HG03565 (cell line): ENCODE data around the gene DLGAP5.
A peak's percentile ranks its signal among the peaks of the same experiment; 100 is the strongest.

Source experiments
- ATAC-seq: cut with Tn5 transposase; IDR thresholded peaks from one replicate; pipeline ENCODE4 v1.9.1; 2021; ENCODE audit warnings: mild to moderate bottlenecking, moderate library complexity; ENCODE audit not compliant: unreplicated experiment

The DLGAP5 gene, protein sequence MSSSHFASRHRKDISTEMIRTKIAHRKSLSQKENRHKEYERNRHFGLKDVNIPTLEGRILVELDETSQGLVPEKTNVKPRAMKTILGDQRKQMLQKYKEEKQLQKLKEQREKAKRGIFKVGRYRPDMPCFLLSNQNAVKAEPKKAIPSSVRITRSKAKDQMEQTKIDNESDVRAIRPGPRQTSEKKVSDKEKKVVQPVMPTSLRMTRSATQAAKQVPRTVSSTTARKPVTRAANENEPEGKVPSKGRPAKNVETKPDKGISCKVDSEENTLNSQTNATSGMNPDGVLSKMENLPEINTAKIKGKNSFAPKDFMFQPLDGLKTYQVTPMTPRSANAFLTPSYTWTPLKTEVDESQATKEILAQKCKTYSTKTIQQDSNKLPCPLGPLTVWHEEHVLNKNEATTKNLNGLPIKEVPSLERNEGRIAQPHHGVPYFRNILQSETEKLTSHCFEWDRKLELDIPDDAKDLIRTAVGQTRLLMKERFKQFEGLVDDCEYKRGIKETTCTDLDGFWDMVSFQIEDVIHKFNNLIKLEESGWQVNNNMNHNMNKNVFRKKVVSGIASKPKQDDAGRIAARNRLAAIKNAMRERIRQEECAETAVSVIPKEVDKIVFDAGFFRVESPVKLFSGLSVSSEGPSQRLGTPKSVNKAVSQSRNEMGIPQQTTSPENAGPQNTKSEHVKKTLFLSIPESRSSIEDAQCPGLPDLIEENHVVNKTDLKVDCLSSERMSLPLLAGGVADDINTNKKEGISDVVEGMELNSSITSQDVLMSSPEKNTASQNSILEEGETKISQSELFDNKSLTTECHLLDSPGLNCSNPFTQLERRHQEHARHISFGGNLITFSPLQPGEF

DNA sequence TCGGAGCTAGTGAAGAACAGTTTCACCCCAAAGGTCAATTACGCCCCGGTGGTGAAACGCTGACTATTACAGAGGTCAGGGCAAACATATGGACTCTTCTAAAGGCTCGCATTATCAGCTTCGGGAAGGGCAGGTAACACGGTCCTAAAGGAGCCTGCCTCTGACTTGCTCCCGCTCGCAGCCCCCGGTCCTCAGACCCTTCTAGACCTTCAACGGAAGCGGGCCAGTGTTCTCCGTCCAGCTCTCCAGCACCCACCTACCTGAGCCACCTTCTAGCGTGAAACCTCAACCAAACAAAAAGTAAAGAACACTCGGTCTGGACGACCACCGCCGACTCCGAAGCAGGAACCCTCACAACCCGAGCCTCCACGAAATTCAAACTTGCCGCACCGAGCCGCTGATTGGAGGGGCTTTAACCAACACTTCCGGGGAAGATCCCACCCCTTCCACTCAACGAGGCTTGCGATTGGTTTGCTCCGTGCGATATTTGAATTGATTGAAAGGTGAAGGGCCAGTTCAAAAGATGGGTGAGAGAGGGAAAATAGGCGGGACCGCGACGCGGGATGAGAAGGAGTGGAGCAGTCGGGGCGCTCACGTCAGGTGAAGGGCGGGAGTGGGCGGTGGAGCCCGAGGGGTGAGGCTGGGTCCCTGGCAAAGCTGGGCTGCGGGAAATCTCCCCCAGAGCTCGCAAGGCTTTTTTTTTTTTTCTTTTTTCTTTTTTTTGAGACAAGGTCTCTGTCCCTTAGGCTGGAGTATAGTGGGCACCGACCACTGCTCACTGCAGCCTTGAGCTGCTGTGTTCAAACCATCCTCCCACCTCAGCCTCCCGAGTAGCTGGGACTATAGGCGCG is at the start of gene DLGAP5:
Gene DLGAP5, minus strand, starts transcription at position 383 of the 851 bp plus-strand sequence. CDS start 2,406 bp downstream, outside the sequence.
- peak; percentile 96 for ATAC-seq

DNA sequence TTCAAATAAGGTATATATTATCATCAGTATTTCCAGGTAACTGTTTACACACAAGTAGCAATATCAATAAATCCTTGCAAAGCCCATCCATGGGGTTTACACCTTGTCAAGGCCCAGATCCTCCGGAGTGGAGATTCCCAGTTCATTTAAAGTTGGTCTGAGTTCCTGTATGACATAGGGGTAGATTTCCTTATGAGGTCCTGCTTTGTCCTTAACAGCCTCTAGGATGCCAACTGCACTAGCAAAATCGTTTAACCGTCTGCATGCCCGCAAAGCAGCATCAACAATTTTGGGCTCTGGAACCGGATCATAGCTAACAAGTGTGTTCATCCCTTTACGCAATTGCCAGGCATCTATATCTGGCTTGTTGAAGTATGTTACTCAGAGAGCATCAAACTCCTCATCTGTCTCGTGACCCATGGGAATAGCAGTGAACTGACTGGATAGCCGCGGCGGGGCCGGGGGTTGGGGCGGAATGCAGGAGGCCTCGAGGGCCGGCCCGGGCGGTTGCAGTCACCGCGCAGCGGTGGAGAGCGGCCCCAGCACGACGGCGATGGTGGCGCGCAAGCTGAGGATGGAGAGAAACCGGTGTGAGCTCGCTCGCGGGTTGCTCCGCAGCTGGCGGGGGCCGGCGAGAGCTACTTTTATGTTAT is 49.3 kb upstream of the DLGAP5 start:
- ATAC-seq: no peak

DNA sequence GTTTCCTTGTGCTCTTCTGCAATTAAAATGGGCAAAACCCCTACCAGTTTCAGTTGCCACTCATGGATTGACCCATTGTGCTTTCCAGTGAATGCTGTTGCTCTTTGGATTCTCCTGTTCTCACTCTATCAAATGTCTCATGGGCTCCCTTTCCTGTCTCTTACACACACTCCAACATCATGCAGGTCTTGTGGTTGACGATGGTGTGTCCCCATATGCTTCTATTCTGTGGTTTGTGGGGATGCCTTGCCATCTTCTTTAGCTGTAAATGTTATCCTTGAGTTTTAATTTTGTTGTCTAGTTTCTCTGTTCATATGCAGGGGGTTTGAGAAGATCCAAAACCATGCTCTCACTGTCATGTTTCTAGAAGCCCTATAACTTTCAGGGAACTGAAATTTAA is 47.9 kb upstream of the DLGAP5 start:
- ATAC-seq: no peak

DNA sequence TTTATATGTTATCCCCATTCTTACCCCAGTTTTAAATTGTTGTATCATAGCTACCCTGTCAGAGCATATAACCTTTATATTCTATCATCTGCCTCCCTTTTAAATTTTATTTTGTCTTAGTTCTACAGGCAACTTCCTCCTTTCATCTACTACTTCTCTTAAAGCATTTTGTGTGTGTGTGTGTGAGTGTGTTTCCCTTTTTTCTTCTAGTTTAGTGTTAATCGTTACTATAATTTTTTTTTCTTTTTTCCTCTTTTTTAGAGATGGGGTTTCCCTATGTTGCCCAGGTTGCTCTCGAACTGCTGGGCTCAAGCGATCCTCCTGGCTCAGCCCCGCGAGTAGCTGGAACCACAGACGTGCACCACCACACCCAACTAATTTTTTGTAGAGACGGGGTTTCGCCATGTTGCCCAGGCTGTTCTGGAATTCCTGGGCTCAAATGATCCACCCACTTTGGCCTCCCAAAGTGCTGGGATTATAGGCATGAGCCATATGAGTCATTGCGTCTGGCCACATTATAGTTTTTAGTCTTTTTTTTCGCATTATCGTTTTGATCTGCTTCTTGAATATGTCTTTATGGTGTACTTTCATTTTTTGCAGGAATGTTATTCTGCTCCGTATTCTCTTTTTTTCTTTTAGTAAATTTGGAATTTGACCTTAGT is 46.8 kb upstream of the DLGAP5 start:
- ATAC-seq: no peak

DNA sequence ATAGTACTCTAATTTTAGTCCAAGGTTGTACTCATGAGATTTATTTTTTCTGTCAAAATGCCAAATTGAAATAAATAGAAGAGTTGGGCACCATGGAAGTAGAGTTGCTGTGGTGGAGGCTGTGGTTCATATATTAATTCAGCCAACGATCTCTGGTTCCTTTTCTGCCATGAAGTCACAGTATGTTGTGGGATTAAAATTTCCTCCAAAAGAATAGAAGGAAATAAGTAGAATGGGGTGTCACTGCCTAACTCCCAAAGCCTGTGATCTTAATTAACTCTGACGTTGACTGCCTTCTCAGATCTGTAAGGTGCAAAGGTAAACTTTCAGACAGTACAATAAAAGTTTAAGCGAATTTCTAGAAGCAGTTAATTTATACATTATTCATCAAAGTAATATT is 42.2 kb upstream of the DLGAP5 start:
- ATAC-seq: no peak

DNA sequence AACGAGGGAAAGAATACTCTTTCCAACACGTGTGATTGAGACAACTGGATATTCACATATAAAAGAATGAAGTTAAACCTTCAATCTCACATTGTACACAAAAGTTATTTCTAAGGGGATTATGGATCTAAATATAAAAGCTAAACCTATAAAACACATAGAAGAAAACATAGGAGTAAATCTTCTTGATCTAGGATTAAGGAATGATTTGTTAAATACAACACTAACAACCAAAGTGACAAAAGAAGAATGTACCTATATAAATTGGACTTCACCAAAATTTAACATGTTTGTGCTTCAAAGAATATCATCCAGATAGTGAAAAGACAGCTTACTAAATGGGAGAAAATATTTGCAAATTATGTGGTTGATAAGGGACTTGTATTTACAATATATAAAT is 36.9 kb upstream of the DLGAP5 start:
- ATAC-seq: no peak

DNA sequence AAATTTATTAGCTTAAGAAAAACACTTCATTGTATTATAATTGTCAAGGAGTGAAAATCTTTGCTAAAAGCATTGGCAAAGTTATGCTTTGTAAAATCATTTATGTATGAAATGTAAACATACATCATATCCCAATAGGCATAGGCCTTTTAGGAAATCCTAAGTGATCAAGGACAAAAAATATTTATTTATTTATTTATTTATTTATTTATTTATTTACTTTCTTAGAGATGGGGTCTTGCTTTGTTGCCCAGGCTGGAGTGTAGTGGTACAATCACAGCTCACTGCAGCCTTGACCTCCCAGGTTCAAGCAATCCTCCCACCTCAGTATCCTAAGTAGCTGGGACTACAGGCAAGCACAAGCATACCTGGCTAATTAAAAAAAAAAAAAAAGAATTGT is 32.0 kb upstream of the DLGAP5 start:
- ATAC-seq: no peak

DNA sequence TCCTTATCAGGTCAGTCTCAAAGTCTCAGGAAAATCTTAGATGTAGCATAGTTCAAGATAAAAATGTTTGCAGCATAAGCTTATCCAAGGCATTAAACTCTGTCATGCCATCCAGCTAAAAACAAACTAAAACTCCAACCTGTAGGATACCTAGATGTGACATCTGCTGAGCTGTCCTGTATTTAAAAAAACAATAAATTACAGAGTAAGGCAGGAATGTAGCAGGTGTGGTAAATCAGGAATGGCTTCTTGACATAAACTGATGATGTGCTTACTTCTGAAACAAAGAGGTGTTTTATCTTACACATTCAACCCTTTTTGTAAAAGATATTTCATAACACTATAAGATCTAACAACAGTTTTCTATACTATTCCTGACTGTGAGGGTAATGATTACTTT is 30.6 kb upstream of the DLGAP5 start:
- no peak for ATAC-seq

DNA sequence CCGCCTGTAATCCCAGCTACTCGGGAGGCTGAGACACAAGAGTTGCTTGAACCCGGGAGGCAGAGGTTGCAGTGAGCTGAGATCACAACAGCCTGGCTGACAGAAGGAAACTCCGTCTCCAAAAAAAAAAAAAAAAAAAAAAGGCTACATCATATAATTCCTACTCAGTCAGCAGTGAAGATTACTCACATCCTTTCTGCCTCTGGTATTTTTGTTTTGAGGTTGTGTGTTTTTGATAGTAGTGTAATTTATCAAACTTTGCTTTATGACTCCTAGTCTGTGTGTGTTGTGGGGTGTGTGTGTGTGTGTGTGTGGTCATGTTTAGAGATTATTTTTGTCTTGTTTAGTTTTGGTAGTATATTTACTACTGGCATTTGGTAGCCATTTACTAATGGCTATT is 29.8 kb upstream of the DLGAP5 start:
- ATAC-seq: no peak

DNA sequence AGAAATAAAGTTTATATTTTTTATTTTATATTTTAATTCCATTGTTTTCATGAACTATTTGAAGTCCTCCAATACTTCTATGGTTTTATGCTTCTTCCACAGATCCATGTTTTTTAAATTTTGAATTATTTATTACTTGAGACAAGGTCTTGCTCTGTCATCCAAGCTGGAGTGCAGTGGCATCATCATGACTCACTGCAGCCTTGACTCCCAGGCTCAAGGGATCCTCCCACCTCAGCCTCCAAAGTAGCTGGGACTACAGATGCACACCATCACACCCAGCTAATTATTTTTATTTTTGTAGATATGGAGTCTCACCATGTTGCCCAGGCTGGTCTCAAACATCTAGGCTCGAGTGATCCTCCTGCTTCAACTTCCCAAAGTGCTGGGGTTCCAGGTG is 28.8 kb upstream of the DLGAP5 start:
- no peak for ATAC-seq

DNA sequence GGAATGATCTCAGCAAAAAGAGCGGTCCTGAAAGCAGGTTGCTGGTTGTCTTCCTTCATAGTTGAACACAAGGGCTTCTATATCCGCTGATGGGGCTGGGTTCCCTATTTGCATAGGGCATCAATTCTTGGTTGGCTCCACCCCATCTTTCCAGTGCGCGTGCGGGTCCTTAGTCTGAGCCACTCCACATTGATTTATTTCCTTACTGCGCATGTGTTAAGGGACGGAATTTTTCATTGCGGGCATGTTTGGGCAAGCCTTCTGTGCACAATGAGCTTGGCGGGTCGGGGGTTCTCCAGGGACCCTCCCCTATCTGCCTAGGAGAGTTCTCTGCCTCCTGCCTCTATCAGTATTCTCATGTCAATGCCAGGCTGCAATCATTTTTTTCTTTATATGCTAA is 21.2 kb upstream of the DLGAP5 start:
- ATAC-seq: no peak

DNA sequence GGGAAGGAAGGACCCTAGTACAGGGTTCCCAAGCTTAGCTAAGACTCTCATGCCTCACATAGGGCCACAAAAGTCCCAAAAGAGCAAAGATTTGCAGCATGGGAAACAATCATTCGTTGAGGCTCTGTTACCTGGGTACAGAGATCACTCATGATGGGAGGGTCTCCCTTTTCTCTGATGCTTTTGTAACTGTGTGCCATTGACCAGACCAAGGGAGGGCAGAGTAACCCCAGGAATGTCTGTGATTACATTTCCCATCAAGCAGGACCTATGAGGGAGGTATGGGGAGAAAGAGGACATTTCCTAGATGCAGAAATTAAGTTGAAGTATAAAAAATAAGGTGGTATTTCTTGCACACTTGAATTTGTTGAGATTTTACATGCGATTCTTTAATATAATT is 16.4 kb upstream of the DLGAP5 start:
- no peak for ATAC-seq

DNA sequence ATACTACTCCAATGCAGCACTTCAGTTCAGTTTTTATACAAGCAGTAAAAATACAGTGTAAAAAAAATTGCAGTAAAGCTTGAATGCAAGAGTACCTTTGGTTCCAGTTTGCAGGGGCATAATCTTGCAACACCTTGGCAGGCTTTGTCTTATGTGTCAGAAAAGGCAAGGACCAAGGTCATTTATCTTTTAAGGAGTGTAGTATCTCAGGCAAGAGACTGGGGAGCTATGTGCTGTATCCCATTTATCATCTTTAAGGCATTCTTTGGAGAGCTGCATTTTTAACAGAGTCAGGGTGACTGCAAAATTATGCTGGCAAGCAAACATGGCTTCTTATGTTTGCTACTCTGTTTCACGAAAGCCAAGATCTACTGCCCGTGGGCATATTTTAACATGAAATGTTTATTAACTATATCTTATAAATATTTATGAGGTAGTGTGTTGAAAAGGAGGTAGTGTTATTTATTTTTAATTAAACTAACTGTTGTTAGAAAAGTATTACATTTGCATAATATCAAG is 14.8 kb upstream of the DLGAP5 start:
- no peak for ATAC-seq

DNA sequence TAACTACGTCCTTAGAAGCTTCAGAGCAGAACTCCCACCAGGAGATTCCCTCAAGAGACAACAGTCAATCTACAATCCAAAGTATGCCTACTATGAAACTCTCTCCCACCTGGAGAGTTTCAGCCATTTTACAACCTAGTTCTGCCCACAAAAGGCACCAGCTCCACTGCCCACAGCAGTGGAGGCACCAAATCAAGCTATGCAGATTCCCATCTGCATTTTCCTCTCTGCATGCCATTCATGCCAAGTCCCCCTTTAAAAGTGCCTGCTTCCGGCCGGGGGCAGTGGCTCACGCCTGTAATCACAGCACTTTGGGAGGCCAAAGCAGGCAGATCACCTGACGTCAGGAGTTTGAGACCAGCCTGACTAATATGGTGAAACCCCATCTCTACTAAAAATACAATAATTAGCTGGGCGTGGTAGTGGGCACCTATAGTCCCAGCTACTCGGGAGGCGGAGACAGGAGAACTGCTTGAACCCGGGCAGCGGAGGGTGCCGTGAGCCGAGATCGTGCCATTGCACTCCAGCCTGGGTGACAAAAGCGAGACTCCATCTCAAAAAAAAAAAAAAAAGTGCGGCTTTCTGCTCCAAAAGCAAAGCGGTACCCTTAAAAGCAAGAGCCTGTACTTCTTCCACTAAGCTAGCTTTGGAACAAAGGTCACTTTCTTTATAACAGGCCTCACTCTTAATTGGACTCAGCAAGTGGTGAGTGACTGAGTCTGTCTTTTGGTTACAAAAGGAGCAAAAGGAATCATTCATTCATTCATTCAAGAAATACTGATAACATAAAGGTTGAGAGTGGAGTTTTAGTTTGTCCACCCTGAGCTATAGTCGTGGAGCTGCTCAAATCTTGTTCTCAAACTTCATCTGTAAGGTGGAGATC is 10.1 kb upstream of the DLGAP5 start:
- no peak for ATAC-seq

DNA sequence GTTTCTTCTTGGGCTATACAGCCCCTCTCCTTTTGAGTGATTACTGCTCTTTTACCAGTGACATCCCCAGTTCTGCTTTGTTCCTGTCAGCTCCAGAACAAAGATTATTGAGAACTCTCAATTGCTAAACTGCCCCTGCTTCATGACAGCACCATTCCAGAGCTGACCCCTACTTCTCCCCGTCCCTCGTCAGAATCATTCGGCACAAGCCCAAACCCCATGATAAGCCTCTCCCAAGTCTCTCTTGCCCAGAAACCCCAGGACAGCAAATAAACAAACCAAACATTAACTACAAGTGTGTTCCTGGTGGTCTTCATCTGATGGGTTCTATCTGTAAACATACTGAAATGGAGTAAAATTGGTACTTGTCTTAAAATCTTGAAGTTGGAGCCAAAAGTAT is 9.3 kb upstream of the DLGAP5 start:
- ATAC-seq: no peak

DNA sequence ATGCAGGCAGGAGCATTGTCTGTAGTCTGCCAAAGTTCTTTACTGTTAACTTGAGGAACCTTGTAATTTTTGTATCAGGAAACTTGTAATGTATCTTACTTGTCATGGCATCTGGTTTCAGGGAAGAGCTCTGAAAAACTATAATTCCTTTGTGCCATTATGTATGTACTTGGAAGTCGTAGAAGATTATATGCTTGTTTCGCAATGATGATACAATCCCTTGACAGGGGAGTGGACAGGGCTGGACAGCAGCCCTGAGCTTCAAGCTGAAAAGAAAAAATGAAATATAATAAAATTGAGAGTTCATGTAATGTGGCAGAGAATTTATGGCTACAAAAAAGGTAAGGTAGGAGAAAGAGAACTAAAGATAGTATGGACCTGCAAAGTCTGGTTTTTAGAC is 7.4 kb upstream of the DLGAP5 start:
- ATAC-seq: no peak

DNA sequence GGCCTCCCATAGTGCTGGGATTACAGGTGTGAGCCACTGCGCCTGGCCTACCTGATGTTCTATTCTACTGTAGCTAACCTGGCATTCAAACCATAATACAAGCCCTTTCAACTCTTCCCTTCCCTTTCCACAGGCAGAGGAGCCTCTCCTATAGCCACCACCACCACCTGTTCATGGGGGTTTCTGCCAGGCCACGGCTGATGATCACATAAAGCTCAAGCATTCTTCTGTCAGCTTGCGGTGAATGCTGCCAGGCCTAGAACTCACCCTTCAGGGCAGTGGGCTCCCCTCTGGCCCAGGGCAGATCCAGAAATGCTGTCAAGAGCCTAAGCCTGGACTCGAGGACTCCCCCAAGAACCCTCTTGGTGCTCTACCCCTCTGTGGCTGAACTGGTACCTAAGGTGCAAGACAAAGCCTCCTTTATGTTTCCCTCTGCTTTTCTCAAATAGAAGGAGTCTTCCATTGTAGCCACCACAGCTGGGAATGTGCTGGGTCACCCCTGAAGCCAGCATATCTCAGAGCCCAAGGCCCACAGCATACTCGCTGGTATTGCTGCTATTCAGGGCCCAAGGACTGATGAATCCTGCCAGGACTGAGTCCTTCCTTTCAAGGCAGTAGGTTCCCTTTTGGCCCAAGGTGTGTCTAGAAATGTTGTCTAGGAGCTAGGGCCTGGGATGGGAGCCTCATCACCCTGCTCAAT is 3.4 kb upstream of the DLGAP5 start:
- ATAC-seq: no peak

DNA sequence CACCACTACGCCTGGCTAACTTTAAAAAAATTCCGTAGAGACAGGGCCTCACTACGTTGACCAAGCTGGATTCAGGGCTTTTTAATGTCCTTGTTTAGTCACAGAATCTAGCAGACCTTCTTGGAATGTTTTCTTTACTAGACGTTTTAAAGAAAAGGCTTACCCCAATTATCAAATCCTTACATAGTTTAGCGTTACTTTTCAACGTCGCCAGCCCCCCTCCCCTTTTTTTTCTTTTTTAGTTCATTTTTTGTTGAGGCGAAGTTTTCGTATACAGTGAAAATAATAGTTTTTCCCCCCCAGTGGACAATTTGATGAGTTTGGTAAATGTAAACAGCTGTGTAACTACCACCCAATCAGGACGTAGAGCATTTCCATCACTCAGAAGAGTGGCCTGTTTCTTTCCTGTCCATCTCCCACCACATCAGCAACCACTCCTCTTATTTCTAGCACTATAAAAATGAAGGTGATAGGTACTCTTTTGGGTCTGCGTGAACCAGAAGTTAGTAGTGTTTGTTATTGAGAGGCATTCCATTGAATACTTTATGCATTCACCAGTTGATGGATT is 753 bp upstream of the DLGAP5 start:
- ATAC-seq: no peak
